HG02571 (cell line): ENCODE results near the gene CHRM4.
"Not testable (repeated sequence)": the region's sequence is repeated elsewhere in the genome, so short reads cannot be mapped to it uniquely, and the experiment has no call there.

ENCODE experiments used
- ATAC-seq: cut with Tn5 transposase; IDR thresholded peaks from one replicate; pipeline ENCODE4 v1.9.1; 2021; ENCODE audit warnings: mild to moderate bottlenecking, moderate library complexity; ENCODE audit not compliant: unreplicated experiment

Gene CHRM4

DNA sequence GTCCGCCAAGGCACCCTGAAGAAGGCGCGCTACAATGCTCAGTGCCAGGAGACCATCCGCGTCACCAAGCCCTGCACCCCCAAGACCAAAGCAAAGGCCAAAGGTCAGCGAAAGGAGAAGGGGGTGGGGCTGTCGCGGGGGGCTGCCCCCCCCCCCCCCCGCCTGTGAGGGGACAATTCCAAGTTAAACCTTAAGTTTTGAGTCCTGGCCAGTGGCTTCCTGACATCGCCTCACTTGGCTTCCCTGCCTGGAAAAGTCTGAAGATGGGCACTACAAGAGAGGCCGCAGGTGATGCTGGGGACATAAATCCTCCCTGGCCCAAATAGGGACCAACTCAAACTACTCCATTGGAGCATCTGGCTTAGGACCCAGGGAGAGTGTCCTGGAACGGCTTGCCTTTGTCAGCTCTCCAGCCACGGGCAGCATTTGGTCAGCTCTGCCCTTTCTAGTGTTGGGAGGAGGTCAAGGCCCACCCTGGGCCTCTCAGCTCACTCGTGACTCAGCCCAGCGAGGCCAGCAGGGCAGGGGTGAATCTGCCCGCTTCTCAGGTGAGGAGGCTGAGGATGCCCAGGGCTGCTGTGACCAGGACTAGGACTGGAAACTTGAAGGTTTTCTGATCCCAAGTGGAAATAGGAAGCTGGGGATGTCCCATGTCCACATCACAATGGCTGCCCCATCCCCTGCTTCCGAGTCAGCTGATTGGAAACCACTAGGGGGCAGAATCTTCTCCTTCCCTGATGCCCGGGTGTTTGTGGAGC, 8.8 kb downstream of the CHRM4 start:
- no peak for ATAC-seq

DNA sequence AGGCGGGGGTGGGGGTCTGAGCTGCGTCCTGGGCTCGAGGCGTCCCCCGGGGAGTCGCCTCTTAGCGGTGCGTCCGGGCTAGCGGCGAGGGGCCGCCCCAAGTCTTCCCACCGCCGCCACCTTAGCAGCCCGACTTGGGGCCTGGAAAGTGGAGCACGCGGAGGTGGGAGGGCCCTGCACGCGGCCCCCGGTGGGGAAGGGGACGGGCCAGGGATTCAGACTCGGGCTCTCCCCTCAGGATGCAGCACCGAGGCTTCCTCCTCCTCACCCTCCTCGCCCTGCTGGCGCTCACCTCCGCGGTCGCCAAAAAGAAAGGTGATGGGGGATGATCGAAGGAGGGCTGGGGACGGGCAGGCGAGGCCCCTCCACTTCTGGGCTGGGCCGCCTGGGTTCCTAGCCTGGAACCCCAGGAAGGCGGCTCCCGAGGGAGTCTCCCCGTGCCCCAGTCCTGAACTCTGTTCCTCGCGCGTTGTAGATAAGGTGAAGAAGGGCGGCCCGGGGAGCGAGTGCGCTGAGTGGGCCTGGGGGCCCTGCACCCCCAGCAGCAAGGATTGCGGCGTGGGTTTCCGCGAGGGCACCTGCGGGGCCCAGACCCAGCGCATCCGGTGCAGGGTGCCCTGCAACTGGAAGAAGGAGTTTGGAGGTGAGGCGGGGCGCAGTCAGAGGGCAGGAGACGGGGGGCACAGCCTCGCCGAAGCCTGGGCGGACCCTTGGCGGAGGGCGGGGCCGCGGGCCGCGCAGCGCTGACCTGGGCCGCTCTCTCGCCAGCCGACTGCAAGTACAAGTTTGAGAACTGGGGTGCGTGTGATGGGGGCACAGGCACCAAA, 9.5 kb downstream of the CHRM4 start:
- no peak for ATAC-seq

DNA sequence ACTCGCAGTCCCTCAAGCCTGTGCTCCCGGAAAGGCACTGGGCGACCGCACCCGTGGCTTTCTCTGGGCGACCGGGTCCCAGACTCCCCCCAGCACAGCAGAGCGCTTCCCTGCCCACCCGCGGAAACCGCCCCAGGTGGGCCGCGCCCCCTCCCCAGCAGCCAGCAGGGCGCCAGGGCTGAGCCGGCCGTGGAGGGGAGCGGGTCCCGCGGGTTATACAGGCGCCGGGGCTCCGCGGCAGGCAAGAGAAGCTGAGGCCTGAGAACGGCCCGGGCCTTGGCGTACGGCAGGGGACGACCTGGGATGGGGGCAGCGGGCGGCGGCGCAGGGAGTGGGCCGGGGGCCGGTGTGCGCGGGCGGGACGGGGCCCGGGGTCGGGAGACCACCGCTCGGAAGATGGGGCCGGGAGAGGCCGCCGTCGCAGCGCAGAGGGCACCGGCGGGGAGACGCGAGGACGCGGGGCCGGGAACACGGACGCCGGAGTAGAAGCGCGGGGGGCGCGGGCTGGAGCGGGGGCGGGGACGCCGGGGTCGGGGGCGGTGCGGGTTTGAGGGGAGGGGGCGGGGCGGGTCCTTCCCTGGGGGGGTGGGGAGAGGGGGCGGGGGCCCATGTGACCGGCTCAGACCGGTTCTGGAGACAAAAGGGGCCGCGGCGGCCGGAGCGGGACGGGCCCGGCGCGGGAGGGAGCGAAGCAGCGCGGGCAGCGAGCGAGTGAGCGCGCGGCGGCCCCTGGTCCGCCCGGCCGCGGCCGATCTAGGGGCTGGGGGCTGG, 10.3 kb downstream of the CHRM4 start, which contains the start of gene MDK:
Gene MDK, plus strand, starts transcription at position 622 of the 771 bp plus-strand sequence. CDS start 389 bp downstream, outside the sequence.
- no peak for ATAC-seq

DNA sequence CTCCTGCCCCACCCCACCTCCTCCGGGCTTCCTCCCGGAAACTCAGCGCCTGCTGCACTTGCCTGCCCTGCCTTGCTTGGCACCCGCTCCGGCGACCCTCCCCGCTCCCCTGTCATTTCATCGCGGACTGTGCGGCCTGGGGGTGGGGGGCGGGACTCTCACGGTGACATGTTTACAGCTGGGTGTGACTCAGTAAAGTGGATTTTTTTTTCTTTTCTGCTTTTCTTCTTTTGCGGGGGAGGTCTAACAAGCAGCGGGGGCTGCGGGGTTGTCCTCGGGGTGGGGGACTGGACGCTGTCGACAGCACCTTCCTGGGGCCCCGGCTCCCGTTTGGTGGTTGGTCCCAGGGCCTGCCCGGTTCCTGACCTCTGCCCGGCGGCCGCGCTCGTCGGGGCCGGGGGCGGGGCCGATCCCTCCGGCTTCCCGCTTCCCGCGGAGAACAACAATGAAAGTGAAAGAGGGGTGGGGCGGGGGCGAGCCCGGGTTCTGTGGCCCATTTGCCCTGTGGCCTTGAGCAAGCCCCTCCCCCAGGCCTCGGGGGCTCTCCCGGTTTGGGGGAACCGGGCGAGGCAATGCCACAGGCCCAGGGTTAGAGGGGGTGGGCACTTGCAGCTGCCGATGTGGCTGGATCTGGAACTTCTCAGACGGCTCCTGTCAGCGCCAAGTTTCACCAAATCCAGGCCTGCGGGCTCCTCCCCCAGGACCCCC, 11.1 kb downstream of the CHRM4 start:
- ATAC-seq: no peak

DNA sequence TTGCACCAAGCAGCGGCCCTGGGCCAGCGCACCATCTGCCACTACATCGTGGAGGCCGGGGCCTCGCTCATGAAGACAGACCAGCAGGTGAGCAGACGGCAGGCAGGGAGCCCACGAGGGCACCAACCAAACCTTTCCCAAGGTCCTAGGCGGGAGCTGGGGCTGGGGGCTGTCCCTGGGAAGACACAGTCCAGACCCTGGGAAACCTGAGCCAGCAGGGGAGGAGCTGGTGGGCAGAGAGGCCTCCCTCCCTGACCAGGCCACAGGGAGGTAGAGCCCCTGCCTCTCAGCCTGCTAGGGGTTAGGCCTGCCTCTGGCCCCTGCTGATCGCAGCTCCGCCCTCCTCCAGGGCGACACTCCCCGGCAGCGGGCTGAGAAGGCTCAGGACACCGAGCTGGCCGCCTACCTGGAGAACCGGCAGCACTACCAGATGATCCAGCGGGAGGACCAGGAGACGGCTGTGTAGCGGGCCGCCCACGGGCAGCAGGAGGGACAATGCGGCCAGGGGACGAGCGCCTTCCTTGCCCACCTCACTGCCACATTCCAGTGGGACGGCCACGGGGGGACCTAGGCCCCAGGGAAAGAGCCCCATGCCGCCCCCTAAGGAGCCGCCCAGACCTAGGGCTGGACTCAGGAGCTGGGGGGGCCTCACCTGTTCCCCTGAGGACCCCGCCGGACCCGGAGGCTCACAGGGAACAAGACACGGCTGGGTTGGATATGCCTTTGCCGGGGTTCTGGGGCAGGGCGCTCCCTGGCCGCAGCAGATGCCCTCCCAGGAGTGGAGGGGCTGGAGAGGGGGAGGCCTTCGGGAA, 11.9 kb downstream of the CHRM4 start:
- not testable (repeated sequence) for ATAC-seq

DNA sequence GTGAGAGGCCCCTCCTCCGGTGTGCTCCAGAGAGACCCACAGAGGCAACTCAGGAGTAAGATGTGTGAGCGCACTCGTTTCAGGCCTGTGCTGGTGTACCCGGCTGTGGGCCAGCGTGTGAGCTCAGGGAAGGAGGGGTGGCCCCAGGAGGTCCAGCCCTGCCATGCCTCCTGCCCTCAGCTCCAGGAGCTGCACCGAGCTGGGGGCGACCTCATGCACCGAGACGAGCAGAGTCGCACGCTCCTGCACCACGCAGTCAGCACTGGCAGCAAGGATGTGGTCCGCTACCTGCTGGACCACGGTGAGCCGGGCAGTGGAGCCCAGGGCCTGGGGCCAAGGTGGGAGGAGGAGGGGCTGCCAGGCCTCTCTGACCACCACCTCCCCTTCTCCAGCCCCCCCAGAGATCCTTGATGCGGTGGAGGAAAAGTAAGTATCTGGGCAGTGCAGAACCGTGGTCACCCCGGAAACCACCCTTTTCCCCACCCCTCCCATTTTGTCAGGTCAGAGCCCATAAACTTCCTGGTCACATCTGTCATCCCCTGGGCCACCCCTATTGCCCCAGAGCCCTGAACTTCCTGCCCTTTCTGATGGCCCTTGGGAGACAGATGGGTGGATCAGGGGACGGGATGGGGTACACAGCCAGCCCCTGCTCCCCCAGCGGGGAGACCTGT, 12.6 kb downstream of the CHRM4 start:
- no peak for ATAC-seq

DNA sequence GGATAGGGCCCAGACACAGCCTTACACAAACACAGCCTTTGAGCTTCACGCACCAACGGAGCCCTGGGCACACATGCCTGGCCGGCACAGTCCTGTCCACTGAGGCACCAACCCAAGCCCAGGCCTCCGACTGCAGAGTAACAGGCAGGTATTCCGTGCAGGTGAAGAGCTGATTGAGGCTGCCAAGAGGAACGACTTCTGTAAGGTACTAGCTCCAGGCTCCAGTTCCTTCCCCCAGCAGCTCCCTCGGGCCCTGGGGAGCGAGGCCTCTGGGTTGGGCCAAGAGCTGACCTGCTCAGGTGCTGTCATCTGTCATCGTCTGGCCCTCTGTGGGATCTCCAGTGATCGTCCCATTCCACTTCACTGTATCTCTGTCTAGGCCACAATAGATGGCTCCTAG, 13.3 kb downstream of the CHRM4 start:
- no peak for ATAC-seq

DNA sequence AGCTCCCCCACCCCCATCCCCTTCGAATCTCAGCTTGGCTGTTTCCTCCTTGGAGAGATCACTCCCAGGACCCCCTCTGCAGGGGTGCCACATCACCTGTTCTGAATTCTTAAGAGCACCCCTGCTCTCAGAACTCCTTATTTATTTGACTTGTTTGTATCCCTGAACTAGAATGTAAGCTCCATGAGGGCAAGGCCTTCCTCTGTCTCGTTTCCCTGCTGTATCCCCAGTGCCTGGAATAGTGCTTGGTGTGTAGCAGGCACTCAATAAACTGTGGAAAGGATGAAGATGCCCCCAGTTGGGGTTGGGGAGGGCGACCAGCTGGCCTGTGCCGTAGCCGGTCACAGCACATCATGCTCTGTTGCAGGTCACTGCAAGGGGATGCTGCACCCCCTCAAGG, 13.7 kb downstream of the CHRM4 start:
- ATAC-seq: no peak

DNA sequence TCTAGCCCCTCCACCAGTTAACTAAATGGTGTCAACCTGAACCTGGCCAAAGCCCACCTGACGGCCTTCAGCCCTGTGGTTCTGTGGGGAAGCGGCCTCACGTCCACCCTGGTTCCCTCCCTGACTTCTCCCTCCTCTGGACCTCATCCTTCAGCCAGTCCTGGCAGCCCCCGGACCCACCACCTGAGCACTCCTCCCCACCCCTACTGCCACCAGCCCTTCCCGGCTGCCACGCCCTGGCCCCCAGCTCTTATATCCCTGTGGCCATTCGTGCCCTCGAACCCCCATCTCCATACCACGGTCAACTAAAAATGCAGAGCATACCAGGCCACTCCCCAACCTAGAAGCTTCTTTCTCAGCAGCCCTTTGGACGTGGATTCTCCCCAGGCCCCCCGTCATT, 14.3 kb downstream of the CHRM4 start:
- ATAC-seq: no peak

DNA sequence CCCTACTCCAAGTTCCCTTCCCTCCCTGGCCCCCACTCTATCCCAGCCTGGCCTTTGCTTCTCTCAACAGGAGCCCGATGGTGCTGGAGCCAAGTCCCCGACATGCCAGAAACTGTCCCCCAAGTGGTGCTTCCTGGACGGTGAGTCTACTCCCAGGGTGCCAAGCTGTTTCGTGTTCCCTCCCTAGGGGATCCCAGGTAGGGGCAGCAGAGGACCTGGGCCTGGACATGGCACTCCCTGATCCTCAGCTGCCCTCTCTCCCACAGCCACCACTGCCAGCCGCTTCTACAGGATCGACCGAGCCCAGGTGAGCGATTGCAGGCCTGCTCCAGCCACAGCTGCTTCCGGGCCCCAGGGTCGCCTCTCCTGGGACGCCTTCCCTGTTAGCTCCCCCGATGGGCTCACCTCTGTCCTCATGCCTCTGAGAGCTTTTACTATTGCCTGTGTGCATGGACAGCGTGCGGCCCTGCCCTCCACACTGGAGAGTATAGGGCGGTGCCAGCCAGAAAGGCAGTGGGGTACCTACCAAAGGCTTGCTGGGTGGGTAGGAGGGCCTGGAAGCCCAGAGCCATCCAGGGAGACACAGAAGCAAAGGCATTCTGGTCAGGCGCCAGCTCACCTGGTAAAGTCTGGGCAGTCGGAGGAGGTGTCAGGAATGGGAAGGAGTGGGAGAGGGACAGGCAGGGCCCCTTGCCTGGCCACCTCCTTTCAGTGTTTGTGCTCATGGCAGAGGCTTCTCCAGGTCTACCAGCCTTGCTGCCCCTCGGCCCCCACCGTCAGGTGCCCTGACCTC, 15.1 kb downstream of the CHRM4 start:
- no peak for ATAC-seq

DNA sequence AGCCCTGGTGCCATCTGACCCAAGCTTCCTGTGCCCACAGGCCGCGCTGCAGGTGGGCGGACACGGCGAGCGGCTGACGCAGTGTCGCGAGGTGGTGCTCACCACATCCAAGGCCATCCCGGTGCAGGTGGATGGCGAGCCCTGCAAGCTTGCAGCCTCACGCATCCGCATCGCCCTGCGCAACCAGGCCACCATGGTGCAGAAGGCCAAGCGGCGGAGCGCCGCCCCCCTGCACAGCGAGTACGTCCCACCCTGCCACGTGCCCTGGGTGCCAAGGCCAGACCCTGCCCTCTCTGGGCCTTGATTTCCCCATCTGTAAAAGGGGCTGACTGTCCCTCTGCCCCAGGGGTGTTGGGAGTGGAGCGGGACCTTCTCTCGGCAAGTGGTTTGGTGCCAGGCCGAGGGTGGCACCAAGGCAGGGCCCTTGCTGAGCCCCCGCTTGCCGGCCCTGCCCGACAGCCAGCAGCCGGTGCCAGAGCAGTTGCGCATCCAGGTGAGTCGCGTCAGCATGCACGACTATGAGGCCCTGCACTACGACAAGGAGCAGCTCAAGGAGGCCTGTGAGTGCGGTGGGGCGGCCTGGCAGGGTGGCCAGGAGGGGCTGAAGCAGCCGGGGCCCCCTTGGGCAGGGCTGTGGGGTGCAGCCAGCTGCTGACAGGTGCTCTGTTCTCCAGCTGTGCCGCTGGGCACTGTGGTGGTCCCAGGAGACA, 16.0 kb downstream of the CHRM4 start:
- no peak for ATAC-seq

DNA sequence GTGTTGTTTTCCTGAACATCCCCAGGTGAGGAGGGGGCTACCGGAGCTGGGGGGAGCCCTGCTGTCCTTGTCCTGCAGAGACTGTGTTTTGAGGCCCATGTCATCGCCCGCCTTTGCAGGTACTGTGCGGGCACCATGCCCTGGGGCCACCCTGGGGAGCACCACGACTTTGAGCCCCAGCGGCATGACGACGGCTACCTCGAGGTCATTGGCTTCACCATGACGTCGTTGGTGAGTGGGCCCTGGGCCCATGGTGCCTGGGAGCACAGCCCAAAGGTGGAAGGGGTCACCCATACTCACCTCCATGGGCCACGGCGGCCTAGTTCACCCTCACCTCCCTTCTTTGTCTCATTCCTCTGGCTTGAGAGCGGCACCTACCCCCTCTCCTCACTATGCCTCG, 16.8 kb downstream of the CHRM4 start:
- ATAC-seq: no peak

DNA sequence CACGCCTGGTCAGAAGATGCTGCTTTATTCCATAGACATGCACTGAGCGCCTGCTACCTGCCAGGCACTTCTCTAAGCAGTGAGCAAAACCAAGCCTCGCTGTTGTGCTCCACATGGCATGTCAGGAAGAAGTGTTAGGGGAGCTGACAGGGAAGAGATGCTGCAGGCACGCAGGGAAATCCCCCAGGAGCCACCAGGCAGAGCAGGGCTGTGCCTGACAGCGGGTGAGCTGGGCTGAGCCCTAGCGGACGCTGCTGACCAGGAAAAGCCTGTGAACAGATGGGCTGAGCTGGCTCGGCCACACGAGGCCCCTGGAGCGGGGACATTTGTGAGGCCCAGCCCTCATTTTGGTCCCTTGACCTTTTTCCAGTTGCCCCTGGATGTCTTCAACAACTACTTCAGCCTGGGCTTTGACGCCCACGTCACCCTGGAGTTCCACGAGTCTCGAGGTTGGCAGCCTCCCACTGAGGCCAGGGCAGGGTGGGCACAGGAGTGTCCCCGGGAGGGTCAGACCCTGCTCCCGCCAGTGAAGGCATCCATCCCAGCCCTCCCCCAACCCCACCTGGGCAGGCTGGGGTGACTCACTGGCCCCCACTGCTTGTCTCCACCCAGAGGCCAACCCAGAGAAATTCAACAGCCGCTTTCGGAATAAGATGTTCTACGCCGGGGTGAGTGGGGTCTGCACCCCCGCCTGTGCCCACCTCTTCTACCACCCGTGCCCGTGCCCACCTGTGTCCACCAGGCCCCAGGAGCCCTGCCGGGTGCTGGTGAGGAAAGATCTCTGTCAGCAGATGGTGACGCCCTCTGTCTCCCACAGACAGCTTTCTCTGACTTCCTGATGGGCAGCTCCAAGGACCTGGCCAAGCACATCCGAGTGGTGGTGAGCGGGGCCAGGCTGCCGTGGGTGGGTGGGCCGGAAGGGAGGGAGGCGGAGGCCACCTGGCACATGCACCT, 17.5 kb downstream of the CHRM4 start:
- ATAC-seq: no peak

DNA sequence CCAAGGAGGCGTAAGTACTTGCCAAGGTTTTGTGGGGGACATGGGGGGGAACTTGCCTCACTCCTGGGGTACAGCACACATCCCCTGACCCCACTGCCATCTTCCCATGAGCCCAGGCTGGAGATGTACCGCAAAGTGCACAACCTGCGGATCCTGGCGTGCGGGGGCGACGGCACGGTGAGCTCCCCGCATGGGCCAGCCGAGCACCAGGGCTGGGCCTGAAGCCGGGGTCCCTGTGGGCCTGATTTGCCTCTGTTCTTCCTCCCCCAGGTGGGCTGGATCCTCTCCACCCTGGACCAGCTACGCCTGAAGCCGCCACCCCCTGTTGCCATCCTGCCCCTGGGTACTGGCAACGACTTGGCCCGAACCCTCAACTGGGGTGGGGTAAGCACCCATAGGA, 19.1 kb downstream of the CHRM4 start:
- not testable (repeated sequence) for ATAC-seq

DNA sequence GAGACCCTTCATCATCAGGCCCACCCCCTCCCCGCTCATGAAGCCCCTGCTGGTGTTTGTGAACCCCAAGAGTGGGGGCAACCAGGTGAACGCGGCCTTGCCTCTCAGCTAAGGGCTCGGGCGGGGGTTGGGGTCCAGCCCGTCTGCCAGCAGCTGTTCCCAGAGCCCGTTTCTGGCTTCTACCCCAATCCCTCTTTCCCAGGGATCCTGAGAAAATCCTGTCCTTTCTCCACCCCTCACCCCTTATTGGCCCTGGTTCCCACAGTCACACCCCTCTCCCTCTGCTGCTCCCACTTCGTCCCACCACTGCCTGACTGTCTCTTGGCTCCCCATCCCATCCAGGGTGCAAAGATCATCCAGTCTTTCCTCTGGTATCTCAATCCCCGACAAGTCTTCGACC, 19.5 kb downstream of the CHRM4 start:
- ATAC-seq: no peak

DNA sequence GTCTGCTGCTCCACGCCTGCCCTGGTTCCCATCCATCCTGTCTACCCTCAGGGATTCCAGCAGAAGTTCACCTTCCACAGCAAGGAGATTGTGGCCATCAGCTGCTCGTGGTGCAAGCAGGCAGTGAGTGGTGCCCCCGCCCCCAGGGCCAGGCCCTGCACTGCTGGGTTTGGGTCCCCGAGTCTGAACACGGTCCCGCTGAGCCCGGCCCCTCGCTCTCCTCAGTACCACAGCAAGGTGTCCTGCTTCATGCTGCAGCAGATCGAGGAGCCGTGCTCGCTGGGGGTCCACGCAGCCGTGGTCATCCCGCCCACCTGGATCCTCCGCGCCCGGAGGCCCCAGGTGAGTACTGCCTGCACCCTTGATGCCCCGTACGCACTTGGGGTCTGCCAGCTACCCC, 20.3 kb downstream of the CHRM4 start:
- not testable (repeated sequence) for ATAC-seq

DNA sequence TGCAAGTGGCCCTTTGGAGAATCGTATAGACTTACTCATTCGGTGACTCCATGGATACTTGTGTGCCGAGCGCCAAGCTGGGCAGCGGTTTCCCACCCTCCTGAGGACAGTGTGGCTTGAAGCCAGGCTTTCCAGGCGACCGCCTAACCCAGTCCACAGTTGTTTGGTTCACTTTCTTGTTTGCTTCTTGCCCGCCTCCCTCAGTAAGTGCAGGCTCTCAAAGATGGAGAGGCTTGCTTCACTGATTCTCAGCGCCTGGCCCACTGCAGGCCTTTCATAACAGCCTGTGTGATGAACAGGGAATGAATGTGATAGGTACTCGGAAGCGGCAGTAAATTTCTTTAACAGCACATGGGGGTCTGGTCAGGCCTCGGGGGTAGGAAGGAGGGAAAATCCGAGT, 21.3 kb downstream of the CHRM4 start:
- ATAC-seq: no peak
